Erythroblast (primary cell): Measurements from ENCODE around the gene DOCK2.

Experiments
- DNase-seq, 2 experiments: peaks; one replicate each; lab custom pipeline; 2025; lab: John Stamatoyannopoulos, UW
- GATA1 ChIP-seq: IDR thresholded peaks from 2 replicates; pipeline ENCODE4 v1.6.1; 2011; ENCODE audit warnings: low read depth, mild to moderate bottlenecking, control low read depth, low read length, moderate library complexity
- POLR2A ChIP-seq: IDR thresholded peaks from 2 replicates; pipeline ENCODE4 v1.6.1; 2011; ENCODE audit warnings: mild to moderate bottlenecking, low read length

The DOCK2 gene

GRCh38 chr5:169628892-169629291, 8.2 kb upstream of the DOCK2 start:
- no peak for DNase-seq
- TF ChIP-seq POLR2A (no peak), GATA1 (no peak)

GRCh38 chr5:169629847-169630548, 7.1 kb upstream of the DOCK2 start:
- DNase-seq, result no peak
- TF ChIP-seq GATA1 (no peak), POLR2A (no peak)

GRCh38 chr5:169631360-169631759, 5.7 kb upstream of the DOCK2 start:
- TF ChIP-seq POLR2A, result no peak
- no peak for TF ChIP-seq GATA1
- DNase-seq, result no peak

- no peak for DNase-seq
- TF ChIP-seq GATA1 (no peak), POLR2A (no peak)
Observed at GRCh38 chr5:169632946-169633345, 4.1 kb upstream of the DOCK2 start.

- TF ChIP-seq GATA1 (no peak), POLR2A (no peak)
- DNase-seq, result no peak
Observed at GRCh38 chr5:169634606-169635005, 2.5 kb upstream of the DOCK2 start.

GRCh38 chr5:169635936-169636335, 1.1 kb upstream of the DOCK2 start:
- TF ChIP-seq POLR2A (no peak), GATA1 (no peak)
- DNase-seq, result no peak

- TF ChIP-seq POLR2A (no peak), GATA1 (no peak)
Observed at GRCh38 chr5:169636477-169637084, 494 bp upstream of the DOCK2 start.

GRCh38 chr5:169637549-169638121, 560 bp downstream of the DOCK2 start:
- TF ChIP-seq GATA1, result no peak
- no peak for TF ChIP-seq POLR2A
- no peak for DNase-seq

More at GRCh38 chr5:169636477-169637084, 494 bp upstream of the DOCK2 start:
- DNase-seq, result no peak

GRCh38 chr5:169641253-169641652, 4.2 kb downstream of the DOCK2 start:
- no peak for DNase-seq
- TF ChIP-seq POLR2A (no peak), GATA1 (no peak)

- no peak for DNase-seq
- TF ChIP-seq GATA1 (no peak), POLR2A (no peak)
Observed at GRCh38 chr5:169646856-169647255, 9.8 kb downstream of the DOCK2 start.

GRCh38 chr5:169647566-169647965, 10.5 kb downstream of the DOCK2 start:
- DNase-seq, result no peak
- no peak for TF ChIP-seq POLR2A
- no peak for TF ChIP-seq GATA1

- no peak for DNase-seq
Observed at GRCh38 chr5:169648725-169649310, 11.7 kb downstream of the DOCK2 start.

GRCh38 chr5:169649486-169649885, 12.4 kb downstream of the DOCK2 start:
- TF ChIP-seq GATA1, result no peak
- DNase-seq, result no peak

More at GRCh38 chr5:169648725-169649310, 11.7 kb downstream of the DOCK2 start:
- TF ChIP-seq GATA1, result no peak
- TF ChIP-seq POLR2A, result no peak
